OCI-LY7 (cell line): ENCODE measurements around the gene BRAF. TPM values are rescaled to one million over a fixed set of nuclear protein-coding genes. Genes with fewer than 3 reads are reported as not detected.

Source experiments
- BruUV-seq: library from RNA; stranded (reverse); fragments of 400-500 nt; replicated peaks from 2 replicates; lab custom pipeline; 2021; lab: Mats Ljungman, UMichigan
- CTCF ChIA-PET: fragments of 300-600 bp; sonication (Branson Sonifier 250); formaldehyde crosslinking; loops from one replicate; lab custom pipeline; 2022; ENCODE audit warnings: antibody characterized with exemption; ENCODE audit not compliant: unreplicated experiment; lab: Charles Lee
- POLR2A ChIA-PET: fragments of 300-600 bp; sonication (Branson Sonifier 250); formaldehyde crosslinking; loops from one replicate; lab custom pipeline; 2022; ENCODE audit warnings: antibody characterized with exemption; lab: Charles Lee
- DNase-seq: peaks from one replicate; pipeline ENCODE4 v3.0.0-alpha.2; 2015; ENCODE audit warnings: low spot score
- H2AFZ ChIP-seq: fragments of 200-600 bp; sonication (generic), shearing (Covaris generic); 2 replicates; pipeline ENCODE4 v1.6.1; 2014; ENCODE audit warnings: mild to moderate bottlenecking, antibody characterized with exemption, low read length, moderate library complexity
- H3K27ac ChIP-seq: fragments of 200-600 bp; sonication (generic); 2 replicates; pipeline ENCODE4 v1.5.1; 2014; ENCODE audit warnings: mixed run types, low read depth, mild to moderate bottlenecking, moderate library complexity, low read length, inconsistent platforms; ENCODE audit not compliant: poor library complexity, severe bottlenecking
- H3K36me3 ChIP-seq: fragments of 200-600 bp; sonication (generic); 2 replicates; pipeline ENCODE4 v1.6.1; 2014; ENCODE audit warnings: mild to moderate bottlenecking, antibody characterized with exemption, low read length, moderate library complexity, mixed read lengths; ENCODE audit not compliant: insufficient read depth
- H3K4me1 ChIP-seq: fragments of 200-600 bp; sonication (generic); 2 replicates; pipeline ENCODE4 v1.5.1; 2014; ENCODE audit warnings: mild to moderate bottlenecking, low read length; ENCODE audit not compliant: insufficient read depth, poor library complexity, severe bottlenecking
- H3K4me2 ChIP-seq: fragments of 200-600 bp; sonication (generic); 2 replicates; pipeline ENCODE4 v1.6.1; 2014; ENCODE audit warnings: mild to moderate bottlenecking, low read length
- H3K4me3 ChIP-seq: fragments of 200-600 bp; sonication (generic); 2 replicates; pipeline ENCODE4 v1.5.1; 2014; ENCODE audit warnings: mild to moderate bottlenecking, low read depth, low read length; ENCODE audit not compliant: poor library complexity, severe bottlenecking
- H3K79me2 ChIP-seq: fragments of 200-600 bp; sonication (generic); 2 replicates; pipeline ENCODE4 v1.6.1; 2016; ENCODE audit warnings: low read depth, mild to moderate bottlenecking, low read length, moderate library complexity, mixed read lengths; ENCODE audit not compliant: insufficient read depth
- H3K9me2 ChIP-seq: fragments of 200-600 bp; sonication (generic); 2 replicates; pipeline ENCODE4 v1.6.1; 2016; ENCODE audit warnings: mild to moderate bottlenecking, low read length, mixed read lengths; ENCODE audit not compliant: insufficient read depth
- H3K9me3 ChIP-seq: fragments of 200-600 bp; sonication (generic); 2 replicates; pipeline ENCODE4 v1.6.1; 2014; ENCODE audit warnings: mild to moderate bottlenecking, mixed run types, low read length, mixed read lengths
- H4K20me1 ChIP-seq: fragments of 200-600 bp; sonication (generic); 2 replicates; pipeline ENCODE4 v1.6.1; 2014; ENCODE audit warnings: mild to moderate bottlenecking, antibody characterized with exemption, low read length, moderate library complexity, mixed read lengths; ENCODE audit not compliant: insufficient read depth
- CTCF ChIP-seq: fragments of 200-600 bp; sonication (generic); conservative IDR thresholded peaks from 2 replicates; pipeline ENCODE4 v1.5.1; 2014; ENCODE audit warnings: mild to moderate bottlenecking, antibody characterized with exemption, low read length, moderate library complexity, mixed read lengths
- EZH2phosphoT487 ChIP-seq: fragments of 200-600 bp; sonication (generic); IDR thresholded peaks from 2 replicates; pipeline ENCODE4 v1.6.1; 2018; ENCODE audit warnings: low read depth, borderline replicate concordance, mild to moderate bottlenecking, mixed run types, antibody characterized with exemption, low read length, moderate library complexity, mixed read lengths
- intact Hi-C: fragments of 100-400 bp; cut with micrococcal nuclease; formaldehyde crosslinking; loops from one replicate; pipeline ENCODE4 v1.10.0; 2022; ENCODE audit not compliant: unreplicated experiment
- total RNA-seq, 2 experiments: library from RNA; depleted of rRNA in 1 of 2; stranded (reverse); fragments of >200 nt in 1 of 2; shearing (Covaris generic) in 1 of 2; gene quantifications; 2 replicates each; pipeline ENCODE4 v1.2.3, GENCODE V29; 2014 to 2022

The BRAF gene
- total RNA-seq, 2 experiments from 2014 or later = 17.1 to 41.6 TPM

GRCh38 chr7:140732416-140732815 lies 192.3 kb downstream of the BRAF start:
- POLR2A ChIA-PET = no interaction called here
- H3K4me1 ChIP-seq = peaks cover 4% of the 10 kb centered on the region

DNA sequence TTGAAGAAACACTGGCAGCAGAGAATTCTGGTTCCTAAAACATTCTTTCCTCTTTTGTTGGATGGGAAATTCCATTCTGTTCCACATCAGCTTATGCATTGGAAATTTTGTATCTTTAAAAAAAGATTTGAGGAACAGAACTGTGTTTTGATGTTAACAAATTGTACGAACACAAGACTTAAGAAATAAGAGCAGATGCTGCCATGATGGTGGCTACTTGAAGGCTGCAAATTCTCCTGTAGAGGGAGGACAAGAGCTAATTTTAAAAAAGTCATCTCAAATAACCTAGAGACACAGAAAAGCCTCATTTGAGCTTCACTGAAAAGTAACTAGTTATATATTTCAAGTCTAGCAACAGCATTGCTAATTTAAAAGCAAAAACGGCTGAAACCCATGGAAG lies 198.4 kb downstream of the BRAF start:
- Histone ChIP-seq H3K4me1 (no peaks in the 10 kb centered on the region), H3K4me3 (no peak overlapping the region), H3K4me2 (no peak overlapping the region), H3K9me3 (no peaks in the 10 kb centered on the region), H3K27ac (no peak overlapping the region), H3K36me3 (peaks cover 6% of the 10 kb centered on the region), H4K20me1 (no peaks in the 10 kb centered on the region), H3K9me2 (no peaks in the 10 kb centered on the region), H3K79me2 (no peaks in the 10 kb centered on the region), H2AFZ (no peak overlapping the region)
- peak; percentile 68 for TF ChIP-seq CTCF
- no peak for TF ChIP-seq EZH2phosphoT487
- no TSS peak for BruUV-seq
- POLR2A ChIA-PET = interaction anchor here (0.7 to 1.5 kb wide), 4 partner anchors 10 to 52 kb away, joined by 3 to 6 read pairs (median 4); no protein-coding TSS in a partner anchor
- peak; percentile 24 for DNase-seq
- CTCF ChIA-PET = no interaction called here
- intact Hi-C loops = loop anchor here (10.0 kb wide), 2 partner anchors 289 to 809 kb away; partner anchors contain the start of gene MRPS33

More at GRCh38 chr7:140732416-140732815, 192.3 kb downstream of the BRAF start:
- Histone ChIP-seq H4K20me1 (no peaks in the 10 kb centered on the region), H3K4me2 (no peak overlapping the region), H3K79me2 (no peaks in the 10 kb centered on the region), H2AFZ (no peak overlapping the region), H3K9me3 (no peaks in the 10 kb centered on the region), H3K4me3 (no peak overlapping the region), H3K27ac (no peak overlapping the region), H3K36me3 (peaks cover 6% of the 10 kb centered on the region), H3K9me2 (no peaks in the 10 kb centered on the region)
- CTCF ChIA-PET = no interaction called here
- BruUV-seq = no TSS peak
- TF ChIP-seq EZH2phosphoT487 (no peak), CTCF (no peak)
- intact Hi-C loops = no loop called here
- no peak for DNase-seq

DNA sequence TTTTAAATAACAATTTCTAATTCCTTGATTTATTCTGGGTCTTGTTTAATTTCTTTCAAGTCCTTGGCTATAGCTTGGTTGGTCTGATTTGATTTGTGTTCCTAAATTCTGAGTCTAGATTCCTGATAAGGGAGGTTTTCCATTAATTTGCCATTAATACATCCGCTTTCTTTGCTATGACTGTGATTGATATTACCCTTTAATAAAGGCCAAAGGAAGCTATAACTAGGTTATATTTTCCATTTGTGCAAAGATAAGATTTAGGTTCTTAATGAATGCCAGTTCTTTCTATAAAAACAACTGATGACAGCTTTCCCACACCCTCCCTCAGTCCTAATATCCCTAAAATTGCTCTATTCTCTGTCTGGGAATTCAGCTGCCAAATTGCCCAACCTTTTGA lies 200.0 kb downstream of the BRAF start:
- POLR2A ChIA-PET = interaction anchor here (0.5 to 1.0 kb wide), 2 partner anchors 20 to 74 kb away, joined by 3 read pairs; no protein-coding TSS in a partner anchor
- TF ChIP-seq CTCF (no peak), EZH2phosphoT487 (no peak)
- no peaks in the 10 kb centered on the region for H3K79me2 ChIP-seq
- no peak overlapping the region for H3K27ac ChIP-seq
- intact Hi-C loops = loop anchor here (10.0 kb wide), 2 partner anchors 290 to 810 kb away; partner anchors contain the start of gene MRPS33
- H3K9me2 ChIP-seq = no peaks in the 10 kb centered on the region
- CTCF ChIA-PET = no interaction called here
- no peak overlapping the region for H2AFZ ChIP-seq
- no peak for DNase-seq
- no peaks in the 10 kb centered on the region for H3K9me3 ChIP-seq
- no peaks in the 10 kb centered on the region for H3K36me3 ChIP-seq
- H3K4me1 ChIP-seq = peaks cover 6% of the 10 kb centered on the region
- no peak overlapping the region for H3K4me3 ChIP-seq
- BruUV-seq = no TSS peak
- no peaks in the 10 kb centered on the region for H4K20me1 ChIP-seq
- no peak overlapping the region for H3K4me2 ChIP-seq
